K562 (cell line): ENCODE data around the gene TENT5A. TPM values are rescaled to one million over a fixed set of nuclear protein-coding genes. Genes with fewer than 3 reads are reported as not detected.

Experiments used
- ARNT ChIP-seq, 2 experiments: fragments of 450-650 bp; IDR thresholded peaks; 2 replicates each; pipeline ENCODE4 v1.6.1; 2016; ENCODE audit warnings: mild to moderate bottlenecking in 1 of 2
- ATF6 ChIP-seq: sonication (generic); formaldehyde crosslinking; IDR thresholded peaks from 2 replicates; pipeline ENCODE4 v1.4.0; 2020; ENCODE audit warnings: mild to moderate bottlenecking, missing genetic modification reagents
- CTCFL ChIP-seq: IDR thresholded peaks from 2 replicates; pipeline ENCODE4 v1.6.1; 2011; ENCODE audit warnings: borderline replicate concordance, low read depth, mild to moderate bottlenecking, moderate library complexity, low read length; ENCODE audit not compliant: insufficient read depth, poor library complexity, severe bottlenecking
- CXXC5 ChIP-seq: fragments of 250-450 bp; sonication (Bioruptor Pico); IDR thresholded peaks from 2 replicates; pipeline ENCODE4 v1.8.0; 2022; ENCODE audit warnings: inconsistent platforms, mild to moderate bottlenecking, moderate library complexity
- ETV5 ChIP-seq: sonication (generic); formaldehyde crosslinking; IDR thresholded peaks from 2 replicates; pipeline ENCODE4 v1.4.0; 2020; ENCODE audit warnings: low read depth, mild to moderate bottlenecking, missing genetic modification reagents
- HLTF ChIP-seq: fragments of 450-650 bp; IDR thresholded peaks from 2 replicates; pipeline ENCODE4 v1.6.1; 2016
- MNT ChIP-seq, 2 experiments: fragments of 450-650 bp; conservative IDR thresholded peaks; 2 replicates each; pipeline ENCODE4 v1.6.1; 2017; ENCODE audit warnings: mild to moderate bottlenecking in 2 of 2, moderate library complexity in 2 of 2
- NRF1 ChIP-seq, 2 experiments: fragments of 450-650 bp; IDR thresholded peaks in 1 of 2; conservative IDR thresholded peaks in 1 of 2; 2 replicates each; pipeline ENCODE4 v1.6.1; 2014; ENCODE audit warnings: mild to moderate bottlenecking in 2 of 2
- PATZ1 ChIP-seq: fragments of 250-450 bp; sonication (Bioruptor Pico); IDR thresholded peaks from 2 replicates; pipeline ENCODE4 v1.5.0; 2020; ENCODE audit warnings: mild to moderate bottlenecking, borderline replicate concordance
- RB1 ChIP-seq: fragments of 450-650 bp; IDR thresholded peaks from 2 replicates; pipeline ENCODE4 v1.6.1; 2017; ENCODE audit warnings: low read depth, mild to moderate bottlenecking
- RFX1 ChIP-seq: fragments of 450-650 bp; IDR thresholded peaks from 2 replicates; pipeline ENCODE4 v1.6.1; 2016; ENCODE audit warnings: mild to moderate bottlenecking, moderate library complexity
- TCF7L2 ChIP-seq: fragments of 150-350 bp; IDR thresholded peaks from 2 replicates; pipeline ENCODE4 v1.6.1; 2016; ENCODE audit warnings: low read depth, mild to moderate bottlenecking, low read length, moderate library complexity
- TFE3 ChIP-seq: fragments of 450-650 bp; formaldehyde crosslinking; IDR thresholded peaks from 2 replicates; pipeline ENCODE4 v1.4.0; 2020; ENCODE audit warnings: mild to moderate bottlenecking, mixed read lengths
- XRCC4 ChIP-seq: IDR thresholded peaks from one replicate; pipeline ENCODE4 v1.6.1; 2011; ENCODE audit not compliant: insufficient read depth, insufficient read length; ENCODE audit errors: extremely low read depth
- ZNF740 ChIP-seq, 3 experiments: fragments of 200-800 bp in 1 of 3; sonication (Bioruptor generic) in 1 of 3; sonication (generic) in 1 of 3; formaldehyde crosslinking in 1 of 3; IDR thresholded peaks; 2 replicates each; pipeline versions ENCODE4 v1.6.1 to v1.8.0; 2016 to 2022; ENCODE audit warnings: mild to moderate bottlenecking in 2 of 3, missing compliant biosample characterization in 2 of 3, missing genetic modification characterization in 2 of 3, missing genetic modification reagents in 1 of 3
- ZNF77 ChIP-seq: fragments of 250-450 bp; sonication (Bioruptor Pico); IDR thresholded peaks from 2 replicates; pipeline ENCODE4 v1.5.0; 2020
- polyA plus RNA-seq, 8 experiments: library from polyadenylated mRNA; depleted of rRNA in 4 of 8; stranded (reverse) in 5 of 8; unstranded in 3 of 8; fragments of >200 nt; fragmentation: Nextera tagmentation in 2 of 8; fragmentation: Illumina TruSeq in 1 of 8; extraction: Ambion mirVana in 2 of 8; extraction: Trizol in 1 of 8; gene quantifications; 2 replicates each; pipeline versions ENCODE4 v1.2.1 to v1.2.3, GENCODE V29; 2011 to 2014; ENCODE audit warnings: inconsistent platforms in 1 of 8, missing spikeins in 1 of 8
- total RNA-seq, 7 experiments: library from RNA; depleted of rRNA in 6 of 7; stranded (reverse); fragments of >200 nt in 6 of 7; fragmentation: Illumina TruSeq in 2 of 7; extraction: Trizol in 2 of 7; gene quantifications; 2 replicates each; pipeline versions ENCODE4 v1.2.1 to v1.2.3, GENCODE V29; 2011 to 2021; ENCODE audit warnings: low replicate concordance in 1 of 7

TENT5A gene
- total and polyA plus RNA-seq, 9 of the 15 experiments (the other 6 are each of a cell fraction or from before 2014, with no cell fraction given) = 0.77 to 2.3 (median 1.3) TPM

GRCh38 chr6:81752921-81753710 lies 635 bp upstream of the TENT5A start (continued):
- TF ChIP-seq ZNF740 (CRISPR knock-in tag; IDR thresholded peaks at IDR 0.05) (no peak), ZNF740 (tag; IDR thresholded peaks at IDR 0.05) (no peak), HLTF (no peak), TFE3 (CRISPR knock-in tag) (no peak), CTCFL (no peak), RB1 (no peak), ARNT (IDR thresholded peaks at IDR 0.05) (no peak), XRCC4 (no peak), TCF7L2 (no peak), PATZ1 (CRISPR knock-in tag) (no peak), CXXC5 (CRISPR knock-in tag) (peak; percentile 77), ETV5 (CRISPR knock-in tag) (peak; percentile 65), ATF6 (CRISPR knock-in tag) (no peak), NRF1 (conservative IDR thresholded peaks at IDR 0.05 in 1 of 2, IDR thresholded peaks at IDR 0.05 in 1 of 2) (peak; percentile 87 to 90), RFX1 (no peak), MNT (conservative IDR thresholded peaks at IDR 0.05) (peak in 1 of 2 experiments; percentile 50; a peak in 2 of 4 replicates), ZNF77 (no peak)
